ENCODE results near the gene DARS2.
A peak's percentile ranks its signal among the peaks of the same experiment; 100 is the strongest.
"Not testable (repeated sequence)": the region's sequence is repeated elsewhere in the genome, so short reads cannot be mapped to it uniquely, and the experiment has no call there.

DARS2 gene

GRCh38 chr1:173862769-173863223 lies 38.3 kb downstream of the DARS2 start:
- DNase-seq: no peak

- no peak for DNase-seq
Observed at GRCh38 chr1:173863224-173864161, 39.0 kb downstream of the DARS2 start.

DNA sequence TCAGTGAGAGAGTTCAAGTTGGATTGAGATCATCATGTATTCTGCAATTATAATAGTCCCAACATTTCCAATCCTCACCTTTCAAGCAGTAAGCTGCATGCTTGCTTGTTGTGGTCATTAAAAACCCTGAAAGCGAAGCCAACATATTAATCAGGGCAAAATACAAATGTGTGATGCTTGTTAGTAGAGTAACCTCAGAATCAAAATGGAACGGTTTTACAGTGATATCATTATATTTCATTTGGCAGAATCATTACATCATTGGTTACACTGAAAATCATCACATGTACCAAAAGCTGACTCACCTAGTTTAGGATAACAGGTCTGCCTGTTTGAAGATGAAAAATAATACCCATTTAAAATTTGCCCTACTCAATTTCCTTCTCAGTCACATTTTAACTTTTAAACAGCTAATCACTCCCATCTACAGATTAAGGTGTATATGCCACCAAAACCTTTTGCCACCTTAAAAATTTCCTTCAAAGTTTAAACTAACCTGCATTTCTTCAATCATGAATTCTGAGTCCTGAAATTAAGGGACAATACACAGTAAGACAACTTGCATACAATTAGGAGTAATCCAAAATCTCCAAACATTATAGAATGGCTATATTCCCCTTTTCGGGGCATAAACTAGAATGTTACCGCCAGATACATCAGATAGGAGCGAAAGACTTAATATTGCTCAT lies 39.9 kb downstream of the DARS2 start:
- DNase-seq: no peak

DNA sequence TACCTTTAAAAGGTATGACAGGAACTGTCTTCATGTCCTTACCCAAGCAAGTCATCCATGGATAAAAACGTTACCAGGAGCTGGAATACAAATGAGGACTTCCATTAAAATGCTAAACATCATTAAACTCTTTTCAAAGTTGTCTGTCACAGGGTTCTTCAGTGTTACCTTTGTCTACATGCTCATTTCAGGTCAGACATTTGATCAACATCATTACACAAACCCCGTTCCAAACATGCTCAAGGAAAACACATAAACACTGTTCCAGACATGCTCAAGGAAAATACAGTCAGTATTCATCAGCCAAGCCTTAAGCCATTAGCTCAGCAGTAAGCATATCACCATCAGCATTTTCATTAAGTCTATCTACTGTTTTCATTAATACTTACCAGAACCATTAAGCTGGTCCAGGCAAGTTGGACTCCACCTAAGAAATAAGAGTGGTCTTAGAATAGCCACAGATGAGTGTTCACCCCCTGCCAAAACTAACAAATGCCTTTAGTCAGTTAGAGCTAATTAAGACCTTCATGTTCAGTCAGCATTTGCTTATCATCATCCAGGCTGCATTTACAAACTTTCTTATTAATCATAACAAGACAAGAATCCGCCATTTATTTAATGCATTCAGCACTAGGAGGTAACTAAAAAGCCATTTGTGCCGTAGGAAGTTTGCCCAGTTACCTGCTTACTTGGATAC lies 41.1 kb downstream of the DARS2 start:
- no peak for DNase-seq

DNA sequence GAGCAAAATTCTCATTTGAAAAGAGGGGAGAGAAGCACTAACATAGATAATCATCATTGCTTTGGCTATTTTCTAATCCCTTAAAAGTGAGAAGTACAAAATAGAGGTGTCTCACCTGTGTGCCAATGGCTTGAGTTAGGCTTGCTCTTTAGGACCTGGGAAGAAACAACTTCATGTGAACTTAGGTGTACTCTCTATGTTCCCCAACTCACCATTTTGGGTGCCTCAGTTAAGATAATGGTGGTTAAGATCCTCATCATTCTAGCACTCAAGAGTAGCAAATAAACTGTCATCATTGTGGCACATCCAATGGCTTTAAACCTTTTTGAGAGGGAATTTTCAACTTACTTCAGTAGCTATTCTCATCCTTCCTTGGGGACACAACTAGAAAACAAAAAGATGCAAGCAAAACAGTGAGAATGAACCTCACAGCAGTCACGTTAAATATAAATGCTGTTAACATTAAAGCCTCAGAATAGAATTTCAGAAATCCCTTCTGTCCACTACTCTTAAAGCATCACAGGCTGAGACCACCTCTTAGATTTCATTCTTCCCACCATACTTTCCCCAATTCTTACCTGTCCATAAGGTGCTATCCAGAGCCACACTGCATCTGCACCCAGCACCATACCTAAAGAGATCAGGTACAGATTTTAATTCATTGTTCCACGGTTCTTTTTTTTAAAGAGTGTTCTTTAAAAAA lies 42.1 kb downstream of the DARS2 start:
- no peak for DNase-seq

DNA sequence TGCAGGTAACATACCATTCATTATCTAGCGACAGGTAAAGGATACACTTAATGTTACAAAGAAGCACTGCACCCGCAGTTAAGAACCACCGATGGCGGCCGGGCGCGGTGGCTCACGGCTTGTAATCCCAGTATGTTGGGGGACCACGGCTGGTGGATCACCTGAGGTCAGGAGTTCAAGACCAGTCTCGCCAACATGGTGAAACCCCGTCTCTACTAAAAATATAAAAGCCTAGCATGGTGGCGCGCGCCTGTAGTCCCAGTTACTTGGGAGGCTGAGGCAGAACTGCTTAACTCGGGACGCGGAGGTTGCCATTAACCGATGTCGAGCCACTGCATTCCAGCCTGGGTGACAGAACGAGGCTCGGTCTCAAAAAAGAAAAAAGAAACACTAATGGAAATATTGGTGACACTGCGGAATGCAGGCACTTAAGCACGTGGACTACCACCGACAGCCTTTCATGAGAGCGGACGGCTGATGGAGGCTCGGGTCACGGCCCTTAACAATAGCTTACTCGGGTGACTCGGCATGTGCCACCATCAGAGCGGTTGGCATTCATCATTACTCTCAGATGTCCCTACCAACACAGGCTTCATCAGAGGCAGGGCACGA lies 42.8 kb downstream of the DARS2 start:
- no peak for DNase-seq

DNA sequence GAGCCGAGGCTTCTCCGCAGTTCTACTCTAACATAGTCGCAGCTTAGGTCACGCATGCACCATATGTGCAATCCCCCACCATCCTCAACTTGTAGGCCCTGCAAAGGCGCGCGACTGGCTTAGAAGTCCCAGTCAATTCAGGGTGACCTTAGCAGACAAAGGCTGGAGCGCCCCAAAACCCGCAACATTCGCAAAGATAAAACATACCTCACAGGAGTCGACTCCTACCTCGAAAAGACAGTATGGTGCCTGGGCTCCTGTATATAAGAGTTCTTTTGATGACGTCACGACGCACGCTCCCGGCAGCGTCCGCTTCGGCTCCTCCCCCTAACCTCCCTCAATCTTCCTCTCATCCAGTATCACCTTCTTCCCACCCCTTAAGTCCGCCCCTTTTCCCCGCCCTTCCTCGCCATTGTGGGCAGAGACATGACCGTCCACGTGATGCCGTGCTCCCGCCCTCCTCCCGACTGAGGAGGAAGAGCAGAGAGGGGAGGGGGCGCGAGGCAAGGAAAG lies 43.3 kb downstream of the DARS2 start, which contains the start of gene GAS5:
Gene GAS5 (minus strand): TSS at position 237 of the 513 bp plus-strand sequence.
- peak; percentile 99 for DNase-seq

- DNase-seq: peak; percentile 93
Observed at GRCh38 chr1:173868266-173869020, 44.0 kb downstream of the DARS2 start, which contains the start of gene ZBTB37. TSS of gene ZBTB37 (plus strand) at chr1:173868380. CDS start at chr1:173870226, 1,846 bp downstream.

DNA sequence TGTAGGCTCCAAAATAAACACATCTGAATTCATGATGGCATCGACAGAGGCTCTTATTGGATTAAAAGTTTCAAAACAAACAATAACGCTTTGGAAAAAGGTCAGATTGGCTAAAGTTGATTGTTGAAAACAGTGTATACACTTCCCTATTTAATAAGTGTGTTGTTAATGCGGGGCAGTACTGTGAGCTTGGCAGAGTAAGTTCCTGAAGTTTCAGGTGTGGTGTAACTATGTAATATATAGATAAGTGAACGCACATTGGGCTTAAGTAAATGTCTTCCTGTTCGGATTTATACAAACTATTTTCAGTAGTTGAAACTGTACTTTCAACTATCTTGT lies 44.5 kb downstream of the DARS2 start:
- DNase-seq: no peak

DNA sequence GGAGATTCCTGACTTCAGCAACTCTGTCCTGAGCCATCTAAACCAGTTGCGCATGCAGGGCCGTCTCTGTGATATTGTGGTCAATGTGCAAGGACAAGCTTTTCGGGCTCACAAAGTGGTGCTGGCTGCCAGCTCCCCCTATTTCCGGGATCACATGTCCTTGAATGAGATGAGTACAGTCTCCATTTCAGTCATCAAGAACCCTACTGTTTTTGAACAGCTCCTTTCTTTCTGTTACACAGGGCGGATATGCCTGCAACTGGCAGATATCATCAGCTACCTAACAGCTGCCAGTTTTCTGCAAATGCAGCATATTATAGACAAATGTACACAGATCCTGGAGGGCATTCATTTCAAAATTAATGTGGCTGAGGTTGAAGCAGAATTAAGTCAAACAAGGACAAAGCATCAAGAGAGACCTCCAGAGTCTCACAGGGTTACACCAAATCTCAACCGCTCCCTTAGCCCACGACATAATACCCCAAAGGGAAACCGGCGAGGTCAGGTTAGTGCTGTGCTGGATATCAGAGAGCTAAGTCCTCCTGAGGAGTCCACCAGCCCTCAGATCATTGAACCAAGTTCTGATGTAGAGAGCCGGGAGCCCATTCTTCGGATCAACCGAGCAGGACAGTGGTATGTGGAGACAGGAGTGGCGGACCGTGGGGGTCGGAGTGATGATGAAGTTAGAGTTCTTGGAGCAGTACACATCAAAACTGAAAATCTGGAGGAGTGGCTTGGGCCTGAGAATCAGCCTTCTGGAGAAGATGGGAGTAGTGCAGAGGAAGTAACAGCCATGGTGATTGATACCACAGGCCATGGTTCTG lies 46.0 kb downstream of the DARS2 start:
- DNase-seq: no peak

DNA sequence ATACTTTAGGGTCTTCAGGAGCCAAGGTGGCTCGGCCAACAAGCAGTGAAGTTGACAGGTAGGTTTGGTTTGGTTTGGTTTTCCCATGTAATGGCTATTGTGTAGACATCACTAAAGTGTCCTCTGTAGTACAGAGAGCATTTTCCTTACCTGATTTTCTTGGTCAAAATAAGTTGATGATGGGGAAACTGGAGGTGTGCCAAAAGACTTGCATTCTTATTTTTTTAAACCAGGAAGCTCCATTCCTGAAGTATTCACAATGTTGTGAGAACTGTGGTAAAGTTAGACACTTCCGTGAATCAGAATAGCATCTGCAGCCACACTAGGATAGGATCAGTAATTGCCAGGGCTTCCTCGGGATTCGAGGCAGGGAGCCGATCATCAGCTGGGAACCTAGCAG lies 46.6 kb downstream of the DARS2 start:
- DNase-seq: no peak

GRCh38 chr1:173871500-173871899 lies 47.0 kb downstream of the DARS2 start:
- DNase-seq: no peak

GRCh38 chr1:173876732-173877131 lies 52.3 kb downstream of the DARS2 start:
- DNase-seq: no peak

DNA sequence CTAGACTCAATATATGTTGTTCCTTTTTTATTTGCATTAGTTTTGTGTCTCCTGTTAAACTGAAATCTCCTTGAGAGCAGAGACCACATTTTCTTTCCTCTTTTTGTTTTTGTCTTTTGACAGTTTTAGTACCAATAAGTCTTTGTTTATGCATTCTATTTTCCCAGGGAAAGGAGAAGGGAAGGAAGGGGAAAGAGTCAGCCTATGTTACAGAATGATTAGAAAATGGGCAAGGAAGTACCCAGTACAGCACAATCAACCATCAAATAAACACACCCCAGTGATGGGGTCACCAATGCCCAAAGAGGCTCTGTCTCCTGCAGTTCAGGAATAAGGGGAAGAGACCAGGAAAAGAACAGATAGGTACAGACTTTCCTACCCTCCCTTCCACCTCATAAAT lies 53.8 kb downstream of the DARS2 start:
- no peak for DNase-seq

DNA sequence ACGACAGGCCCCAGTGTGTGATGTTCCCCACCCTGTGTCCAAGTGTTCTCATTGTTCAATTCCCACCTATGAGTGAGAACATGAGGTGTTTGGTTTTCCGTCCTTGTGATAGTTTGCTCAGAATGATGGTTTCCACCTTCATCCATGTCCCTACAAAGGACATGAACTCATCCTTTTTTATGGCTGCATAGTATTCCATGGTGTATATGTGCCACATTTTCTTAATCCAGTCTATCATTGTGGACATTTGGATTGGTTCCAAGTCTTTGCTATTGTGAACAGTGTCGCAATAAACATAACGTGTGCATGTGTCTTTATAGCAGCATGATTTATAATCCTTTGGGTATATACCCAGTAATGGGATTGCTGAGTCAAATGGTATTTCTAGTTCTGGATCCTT lies 56.6 kb downstream of the DARS2 start:
- DNase-seq: not testable (repeated sequence)

- DNase-seq: no peak
Observed at GRCh38 chr1:173884701-173885100, 60.2 kb downstream of the DARS2 start.

GRCh38 chr1:173886746-173887611 lies 62.5 kb downstream of the DARS2 start:
- no peak for DNase-seq

GRCh38 chr1:173887627-173888026 lies 63.2 kb downstream of the DARS2 start:
- no peak for DNase-seq

DNA sequence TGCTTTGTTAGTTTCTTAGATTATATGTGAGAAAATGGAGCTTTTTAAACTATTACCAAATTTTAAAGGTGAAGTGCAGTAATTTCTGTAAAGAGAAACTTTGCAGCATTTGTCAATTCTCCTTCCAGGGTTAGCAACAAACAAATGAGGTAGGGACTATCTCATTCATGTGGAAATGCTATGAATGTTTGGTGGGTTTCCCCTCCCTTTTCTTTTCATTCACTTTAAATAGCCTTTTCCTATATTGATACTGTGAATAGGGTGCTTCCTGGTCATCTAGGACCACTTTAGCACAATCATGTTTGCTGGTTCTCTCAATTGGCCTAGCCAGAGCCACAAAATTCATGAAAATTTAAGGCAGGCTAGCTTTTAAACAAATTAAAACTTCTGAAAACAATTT lies 64.3 kb downstream of the DARS2 start:
- DNase-seq: no peak

Measured in activated T-cell treated with anti-CD3 and anti-CD28 coated beads for 4 hours (primary cell).